ENCODE data around the gene CASP2.

The CASP2 gene

DNA sequence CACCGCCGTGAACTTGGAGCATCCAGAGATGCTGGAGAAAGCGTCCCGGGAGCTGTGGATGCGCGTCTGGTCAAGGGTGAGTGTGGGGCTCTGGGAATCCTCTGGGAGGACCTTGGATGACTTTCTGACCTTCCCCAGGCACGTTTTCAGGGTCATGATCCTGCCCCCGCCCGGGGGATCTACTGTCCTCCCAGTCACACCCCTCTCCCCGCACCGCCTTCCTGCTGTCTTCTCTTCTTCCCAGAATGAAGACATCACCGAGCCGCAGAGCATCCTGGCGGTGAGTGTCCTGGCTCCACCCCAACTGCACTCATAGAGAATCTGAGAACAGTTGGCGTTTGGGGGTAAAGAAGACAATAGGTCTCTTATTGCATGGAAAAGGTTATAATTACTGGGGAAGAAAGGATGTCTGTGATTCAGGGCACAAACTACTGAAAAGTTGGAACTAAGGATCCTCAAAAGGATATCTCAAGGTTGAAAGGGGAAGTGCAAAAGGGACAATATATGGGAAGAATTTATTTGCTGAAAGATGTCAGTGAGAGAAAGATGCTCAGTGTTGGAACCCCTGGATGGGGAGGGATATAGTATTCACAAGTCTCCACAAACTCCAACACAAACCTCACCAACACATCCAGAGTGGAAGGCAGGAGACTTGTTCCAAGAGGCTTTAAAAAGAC, 23.0 kb upstream of the CASP2 start:
- peaks cover 16% of the 10 kb centered on the region for H3K4me1 ChIP-seq (ENCODE audit: insufficient read depth, low read length, severe bottlenecking)
- no peak overlapping the region for H3K4me3 ChIP-seq (ENCODE audit: low read depth, low read length, poor library complexity, severe bottlenecking)

GRCh38 chr7:143269251-143269650, 18.9 kb upstream of the CASP2 start:
- Histone ChIP-seq H3K9ac (ENCODE audit: low read length) (no peak overlapping the region), H3F3A (ENCODE audit: insufficient read depth, low read length) (no peaks in the 10 kb centered on the region), H3K4me1 (ENCODE audit: insufficient read depth, low read length, severe bottlenecking) (peaks cover 8% of the 10 kb centered on the region), H4K20me1 (ENCODE audit: insufficient read depth, low read length) (no peaks in the 10 kb centered on the region), H3K36me3 (ENCODE audit: insufficient read depth, low read length) (peaks cover 50% of the 10 kb centered on the region), H3K79me2 (ENCODE audit: insufficient read depth, low read length) (no peaks in the 10 kb centered on the region), H3K9me2 (ENCODE audit: low read depth, low read length) (no peaks in the 10 kb centered on the region), H3K4me2 (ENCODE audit: low read length) (no peak overlapping the region), H3K27me3 (ENCODE audit: insufficient read depth, low read length) (no peaks in the 10 kb centered on the region), H3K27ac (ENCODE audit: low read depth, low read length, poor library complexity, severe bottlenecking) (no peak overlapping the region), H2AFZ (ENCODE audit: low read length) (no peak overlapping the region), H3K9me3 (ENCODE audit: low read length) (no peaks in the 10 kb centered on the region), H3K4me3 (ENCODE audit: low read depth, low read length, poor library complexity, severe bottlenecking) (no peak overlapping the region)
- no peak for TF ChIP-seq EZH2 (IDR thresholded peaks at IDR 0.05; ENCODE audit: borderline replicate concordance, low read length)
- TF ChIP-seq, protein P1, sequence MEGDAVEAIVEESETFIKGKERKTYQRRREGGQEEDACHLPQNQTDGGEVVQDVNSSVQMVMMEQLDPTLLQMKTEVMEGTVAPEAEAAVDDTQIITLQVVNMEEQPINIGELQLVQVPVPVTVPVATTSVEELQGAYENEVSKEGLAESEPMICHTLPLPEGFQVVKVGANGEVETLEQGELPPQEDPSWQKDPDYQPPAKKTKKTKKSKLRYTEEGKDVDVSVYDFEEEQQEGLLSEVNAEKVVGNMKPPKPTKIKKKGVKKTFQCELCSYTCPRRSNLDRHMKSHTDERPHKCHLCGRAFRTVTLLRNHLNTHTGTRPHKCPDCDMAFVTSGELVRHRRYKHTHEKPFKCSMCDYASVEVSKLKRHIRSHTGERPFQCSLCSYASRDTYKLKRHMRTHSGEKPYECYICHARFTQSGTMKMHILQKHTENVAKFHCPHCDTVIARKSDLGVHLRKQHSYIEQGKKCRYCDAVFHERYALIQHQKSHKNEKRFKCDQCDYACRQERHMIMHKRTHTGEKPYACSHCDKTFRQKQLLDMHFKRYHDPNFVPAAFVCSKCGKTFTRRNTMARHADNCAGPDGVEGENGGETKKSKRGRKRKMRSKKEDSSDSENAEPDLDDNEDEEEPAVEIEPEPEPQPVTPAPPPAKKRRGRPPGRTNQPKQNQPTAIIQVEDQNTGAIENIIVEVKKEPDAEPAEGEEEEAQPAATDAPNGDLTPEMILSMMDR (IDR thresholded peaks at IDR 0.05; ENCODE audit: low read length) = no peak

More for the DNA sequence above, 23.0 kb upstream of the CASP2 start:
- TF ChIP-seq EZH2 (IDR thresholded peaks at IDR 0.05; ENCODE audit: borderline replicate concordance, low read length) = no peak
- TF ChIP-seq, protein P1 (IDR thresholded peaks at IDR 0.05; ENCODE audit: low read length) = no peak
- Histone ChIP-seq H3K9me3 (ENCODE audit: low read length) (no peaks in the 10 kb centered on the region), H3K27me3 (ENCODE audit: insufficient read depth, low read length) (no peaks in the 10 kb centered on the region), H3K9me2 (ENCODE audit: low read depth, low read length) (no peaks in the 10 kb centered on the region), H3K36me3 (ENCODE audit: insufficient read depth, low read length) (peaks cover 50% of the 10 kb centered on the region), H3K27ac (ENCODE audit: low read depth, low read length, poor library complexity, severe bottlenecking) (no peak overlapping the region), H4K20me1 (ENCODE audit: insufficient read depth, low read length) (no peaks in the 10 kb centered on the region), H3F3A (ENCODE audit: insufficient read depth, low read length) (no peaks in the 10 kb centered on the region), H3K4me2 (ENCODE audit: low read length) (no peak overlapping the region), H2AFZ (ENCODE audit: low read length) (no peak overlapping the region), H3K79me2 (ENCODE audit: insufficient read depth, low read length) (no peaks in the 10 kb centered on the region), H3K9ac (ENCODE audit: low read length) (no peak overlapping the region)

DNA sequence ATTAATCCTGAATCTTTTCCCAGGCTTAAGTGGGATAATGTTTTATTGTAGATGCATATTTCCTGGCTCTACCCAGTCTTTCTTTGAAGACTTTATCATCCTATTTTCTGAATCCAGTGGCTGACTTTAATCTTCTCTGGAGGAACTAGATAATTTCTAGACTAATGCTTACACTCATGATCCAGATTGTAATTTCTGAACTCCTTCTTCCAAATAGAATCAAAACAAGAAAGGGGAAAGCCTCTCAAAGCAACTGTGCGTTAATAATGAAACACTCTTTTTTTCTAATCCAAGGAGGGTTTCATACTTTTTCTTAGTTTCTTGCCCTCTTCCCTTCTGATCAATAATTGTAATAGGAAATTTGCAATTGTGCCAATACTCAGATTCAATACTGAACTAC, 16.9 kb upstream of the CASP2 start:
- no peaks in the 10 kb centered on the region for H3F3A ChIP-seq (ENCODE audit: insufficient read depth, low read length)
- no peak for TF ChIP-seq EZH2 (IDR thresholded peaks at IDR 0.05; ENCODE audit: borderline replicate concordance, low read length)
- TF ChIP-seq, protein P1 (IDR thresholded peaks at IDR 0.05; ENCODE audit: low read length) = no peak

More for the DNA sequence above, 16.9 kb upstream of the CASP2 start:
- Histone ChIP-seq H3K9ac (ENCODE audit: low read length) (no peak overlapping the region), H3K27me3 (ENCODE audit: insufficient read depth, low read length) (no peaks in the 10 kb centered on the region), H3K4me3 (ENCODE audit: low read depth, low read length, poor library complexity, severe bottlenecking) (no peak overlapping the region), H3K79me2 (ENCODE audit: insufficient read depth, low read length) (no peaks in the 10 kb centered on the region), H3K36me3 (ENCODE audit: insufficient read depth, low read length) (peaks cover 38% of the 10 kb centered on the region), H3K9me3 (ENCODE audit: low read length) (no peaks in the 10 kb centered on the region), H3K4me2 (ENCODE audit: low read length) (no peak overlapping the region), H2AFZ (ENCODE audit: low read length) (no peak overlapping the region), H3K27ac (ENCODE audit: low read depth, low read length, poor library complexity, severe bottlenecking) (no peak overlapping the region), H3K9me2 (ENCODE audit: low read depth, low read length) (no peaks in the 10 kb centered on the region), H4K20me1 (ENCODE audit: insufficient read depth, low read length) (no peaks in the 10 kb centered on the region), H3K4me1 (ENCODE audit: insufficient read depth, low read length, severe bottlenecking) (no peaks in the 10 kb centered on the region)
